NCI-H524 (cell line): ENCODE measurements around the gene SSR1.

Experiments
- DNase-seq, 2 experiments: peaks; one replicate each; lab custom pipeline; 2025; lab: John Stamatoyannopoulos, UW

The SSR1 gene

DNA sequence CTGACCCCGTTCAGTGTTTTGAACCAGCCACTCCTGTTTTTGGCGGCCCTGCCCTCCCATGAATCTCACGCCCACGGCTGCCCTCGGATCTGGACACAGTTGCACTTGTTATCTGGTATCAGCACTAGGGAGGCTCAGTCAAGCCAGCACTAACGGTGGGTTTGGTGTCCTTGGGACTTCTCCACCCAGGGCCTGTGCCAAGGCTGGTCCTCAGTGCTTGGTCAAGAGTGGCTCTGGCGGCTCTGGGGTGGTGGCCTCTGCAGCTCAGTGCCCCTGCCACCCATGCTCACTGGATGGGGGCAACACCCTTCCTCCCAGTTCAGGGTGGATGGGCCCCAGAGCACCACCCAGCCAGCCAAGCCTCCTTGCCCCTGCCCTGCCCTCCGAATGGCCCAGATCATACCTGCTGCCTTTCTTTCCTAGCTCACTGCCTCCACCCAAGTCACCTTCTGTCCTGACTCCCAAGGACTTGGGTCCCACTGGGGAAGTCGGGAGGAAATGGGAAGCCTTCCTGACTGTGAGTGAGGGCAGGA lies 54.7 kb downstream of the SSR1 start:
- no peak for DNase-seq

DNA sequence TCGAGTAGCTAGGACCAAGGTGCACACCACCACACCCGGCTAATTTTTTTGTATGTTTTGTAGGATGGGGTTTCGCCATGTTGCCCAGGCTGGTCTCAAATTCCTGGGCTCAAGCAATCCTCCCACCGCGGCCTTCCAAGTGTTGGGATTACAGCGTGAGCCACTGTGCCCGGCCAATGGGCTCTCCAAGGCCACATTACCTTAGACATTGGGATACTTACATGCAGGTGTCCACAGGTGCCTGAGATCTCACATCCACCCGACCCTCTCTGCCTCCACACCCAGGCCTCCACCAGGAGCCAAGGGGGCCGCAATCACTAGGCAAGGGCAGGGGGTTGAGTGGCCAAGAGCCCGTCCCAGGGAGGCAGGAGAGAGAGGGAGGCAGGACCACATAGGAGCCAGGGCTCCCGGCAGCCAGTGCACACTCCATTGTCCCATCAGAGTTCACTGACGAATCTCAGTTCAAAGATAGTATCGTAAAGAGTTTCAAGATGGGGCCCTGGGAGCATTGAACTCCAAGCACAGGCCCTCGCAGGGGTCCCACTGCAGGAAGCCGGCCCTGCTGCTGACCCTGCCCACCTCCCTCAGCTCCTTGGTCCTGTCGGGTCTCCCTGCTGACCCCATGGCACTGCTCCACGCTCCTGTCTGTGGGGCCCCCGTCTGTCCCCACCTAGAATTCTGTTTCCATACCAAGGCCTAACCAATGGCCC lies 55.3 kb downstream of the SSR1 start:
- no peak for DNase-seq

DNA sequence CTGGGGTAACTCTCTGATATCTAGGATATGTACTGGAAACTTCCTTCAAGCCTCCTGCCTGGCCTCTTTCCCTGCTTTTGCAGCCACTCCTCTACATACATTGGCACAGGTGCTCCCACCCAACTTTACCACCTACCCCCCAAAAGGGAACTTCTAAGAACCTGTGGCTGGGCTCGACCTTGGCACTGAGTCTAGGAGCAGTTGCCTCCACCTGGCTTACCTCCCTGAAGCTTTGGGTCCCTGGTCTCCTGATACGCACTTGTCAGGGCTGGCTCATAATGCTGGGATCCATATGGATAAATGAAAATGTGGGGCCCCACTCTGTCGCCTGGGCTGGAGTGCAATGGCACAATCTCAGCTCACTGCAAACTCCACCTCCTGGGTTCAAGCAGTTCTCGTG lies 56.2 kb downstream of the SSR1 start:
- DNase-seq, result no peak

DNA sequence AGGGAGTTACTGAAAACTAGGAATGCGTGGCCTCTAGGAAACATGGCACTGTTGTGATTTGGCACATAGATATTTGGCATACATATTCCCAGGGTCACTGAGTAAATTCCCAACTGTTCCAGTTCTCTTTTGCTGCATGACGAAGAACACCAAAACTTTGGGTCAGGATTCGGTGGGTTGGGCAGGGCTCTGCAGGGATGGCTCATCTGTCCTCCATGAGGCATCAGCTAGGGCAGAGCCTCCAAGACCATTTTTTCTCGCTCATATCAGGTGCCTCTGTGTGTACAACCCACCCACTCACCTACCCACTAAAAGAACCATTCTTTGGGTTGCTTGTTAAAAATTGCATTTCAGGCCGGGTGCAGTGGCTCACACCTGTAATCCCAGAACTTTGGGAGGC lies 57.1 kb downstream of the SSR1 start:
- no peak for DNase-seq

DNA sequence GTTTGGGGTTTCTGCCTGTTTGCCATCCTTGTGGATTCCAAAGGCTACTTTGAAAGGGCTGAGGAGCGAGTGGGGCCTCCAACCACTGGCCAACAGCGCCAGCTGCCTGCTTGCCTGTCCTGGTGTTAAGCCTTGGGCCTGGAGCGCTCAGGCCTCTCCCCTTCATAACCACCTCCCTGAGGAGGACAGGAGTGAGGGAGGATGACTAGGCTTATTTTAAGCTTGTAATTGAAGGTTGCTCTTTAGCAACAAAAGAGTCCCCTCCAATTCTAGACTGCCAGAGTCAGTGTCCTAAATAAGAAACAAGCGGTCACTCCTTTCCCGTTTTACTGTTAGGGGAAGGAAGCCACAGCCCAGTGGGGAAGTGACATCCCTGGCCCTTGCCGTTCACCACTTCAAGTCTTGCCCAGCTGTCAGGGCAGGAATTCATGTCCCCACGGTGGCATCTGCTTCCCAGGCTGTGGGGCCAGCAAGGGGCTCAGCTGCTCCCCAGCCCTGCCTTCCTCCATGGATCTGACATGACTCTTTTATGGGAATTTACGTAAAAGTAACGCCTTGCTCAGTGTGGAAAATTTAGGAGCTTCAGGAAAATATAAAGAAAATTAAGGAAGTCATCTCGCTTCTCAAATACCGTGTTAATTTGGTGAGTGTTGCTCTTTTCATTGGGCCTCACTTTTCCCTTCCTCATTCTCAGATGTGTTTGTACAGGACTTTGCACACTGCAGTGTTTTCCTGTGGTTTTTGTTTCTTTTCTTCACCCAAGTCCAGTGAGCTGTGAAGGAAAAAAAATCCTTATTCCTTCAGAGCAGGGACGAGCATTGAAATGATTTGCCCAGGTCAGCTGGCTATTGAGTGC lies 57.8 kb downstream of the SSR1 start:
- DNase-seq, result peak in 1 of 2 experiments; percentile 39

DNA sequence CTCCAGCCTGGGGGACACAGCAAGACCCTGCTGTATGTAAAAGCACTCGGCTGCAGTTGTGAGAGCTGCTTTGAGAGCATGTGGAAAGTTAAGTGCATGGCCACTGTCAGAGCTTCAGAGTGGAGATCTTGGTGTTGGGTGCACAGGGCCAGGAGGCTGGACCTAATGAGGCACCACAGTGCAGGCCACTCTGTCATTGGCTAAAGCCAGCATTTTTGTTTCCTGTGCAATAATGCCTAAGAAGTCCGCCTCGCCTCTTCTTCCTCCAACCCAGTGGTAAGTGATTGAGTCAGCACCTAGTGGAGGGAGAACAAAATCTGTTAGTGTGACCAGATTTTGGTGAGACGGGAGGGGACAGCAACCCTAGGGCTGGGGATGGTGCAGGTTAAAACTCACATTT lies 60.6 kb downstream of the SSR1 start:
- no peak for DNase-seq

DNA sequence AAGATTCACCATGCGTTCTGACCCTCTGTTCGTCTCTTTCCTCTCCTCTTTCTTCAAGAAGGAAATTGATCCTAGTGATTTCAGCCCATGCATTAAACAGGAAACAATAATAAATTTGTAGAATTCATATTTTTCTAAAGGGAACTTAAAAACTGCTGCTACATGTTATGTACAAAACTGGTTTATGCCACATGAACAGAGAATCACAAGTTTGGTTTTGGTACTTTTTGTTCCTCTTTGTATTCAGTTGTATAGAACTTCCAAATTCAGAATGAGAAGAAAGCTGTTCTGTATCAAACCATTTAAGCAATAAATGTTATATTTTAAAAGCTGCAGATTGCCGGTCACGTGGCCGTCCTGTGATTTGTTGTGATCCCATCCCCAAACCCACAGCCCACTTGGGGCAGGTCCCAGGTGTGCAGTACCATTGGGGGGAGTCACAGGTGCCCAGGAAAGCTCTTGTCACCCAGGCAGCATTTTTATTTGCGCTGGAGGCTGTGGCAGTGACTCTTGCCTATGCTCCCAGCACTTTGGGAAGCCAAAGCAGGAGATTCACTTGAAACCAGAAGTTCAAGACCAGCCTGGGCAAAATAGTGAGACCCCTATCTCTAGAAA lies 61.2 kb downstream of the SSR1 start:
- no peak for DNase-seq

DNA sequence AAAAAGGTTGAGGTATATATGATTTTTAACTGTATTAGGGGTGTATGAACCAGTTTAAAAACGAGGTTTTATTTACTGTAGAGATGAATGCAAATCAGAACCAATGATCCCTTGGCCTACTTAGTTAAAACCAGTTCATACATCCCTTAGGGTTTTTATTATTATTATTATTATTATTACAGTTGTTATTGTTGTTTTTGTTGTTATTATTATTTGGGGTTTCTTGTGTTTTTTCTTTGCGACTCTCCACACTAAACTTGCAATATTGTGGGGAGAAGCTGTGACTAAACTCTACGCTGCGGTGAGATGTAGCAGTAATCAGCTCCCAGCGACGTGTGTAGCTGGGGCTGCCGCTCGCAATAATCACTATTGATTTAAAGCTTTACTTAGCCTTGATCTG lies 62.2 kb downstream of the SSR1 start:
- DNase-seq, result no peak

DNA sequence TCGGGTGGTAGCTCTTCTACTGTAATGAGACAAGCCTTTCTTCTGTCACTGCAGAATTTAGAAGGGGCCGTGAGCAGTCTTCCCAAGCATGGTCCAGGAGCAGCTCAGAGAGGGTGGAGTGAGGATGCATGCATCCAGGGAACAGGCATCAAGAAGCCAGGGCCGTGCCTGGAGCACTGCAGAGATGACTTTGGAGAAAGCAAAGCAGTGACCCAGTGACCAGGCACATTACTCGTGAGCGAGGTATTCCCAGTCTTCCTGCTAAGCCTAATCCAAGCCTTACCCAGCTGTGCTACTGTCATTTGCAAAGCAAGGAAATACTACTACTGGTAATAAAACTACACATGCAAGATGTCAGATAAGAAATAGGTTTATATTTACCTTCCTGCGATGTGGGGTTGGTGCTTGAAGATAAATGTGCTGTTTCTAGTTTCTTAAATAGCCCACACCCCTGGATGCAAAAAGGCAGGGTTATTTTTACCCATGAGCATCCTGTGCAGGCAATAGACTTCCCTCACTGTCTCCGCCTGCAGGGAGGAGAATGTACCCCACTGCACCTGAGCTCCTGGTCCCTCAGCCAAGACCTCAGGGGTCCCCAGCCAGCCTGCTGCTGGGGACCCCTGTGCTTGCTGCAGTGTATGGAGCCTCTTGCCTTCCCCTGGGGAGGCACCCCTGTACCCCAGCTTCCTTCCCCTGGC lies 62.9 kb downstream of the SSR1 start:
- no peak for DNase-seq

DNA sequence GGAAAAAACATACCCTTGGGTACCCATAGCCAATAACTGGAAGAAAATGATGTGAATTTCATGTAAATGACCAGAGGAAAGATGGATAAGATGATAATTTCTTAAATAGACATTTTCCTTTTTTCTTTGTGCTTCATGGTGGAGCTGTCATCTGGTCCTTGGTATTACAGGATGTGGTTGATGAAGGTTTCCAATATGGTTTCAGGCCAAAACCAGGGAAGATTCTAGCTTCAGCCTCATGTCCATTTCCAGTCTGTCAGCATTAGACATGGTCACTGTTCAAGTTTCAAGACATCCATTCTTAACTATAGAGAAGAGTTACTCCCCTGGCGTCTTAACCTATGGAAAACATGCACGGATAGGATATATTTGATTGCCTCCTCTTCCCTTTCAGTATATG lies 63.6 kb downstream of the SSR1 start:
- no peak for DNase-seq

DNA sequence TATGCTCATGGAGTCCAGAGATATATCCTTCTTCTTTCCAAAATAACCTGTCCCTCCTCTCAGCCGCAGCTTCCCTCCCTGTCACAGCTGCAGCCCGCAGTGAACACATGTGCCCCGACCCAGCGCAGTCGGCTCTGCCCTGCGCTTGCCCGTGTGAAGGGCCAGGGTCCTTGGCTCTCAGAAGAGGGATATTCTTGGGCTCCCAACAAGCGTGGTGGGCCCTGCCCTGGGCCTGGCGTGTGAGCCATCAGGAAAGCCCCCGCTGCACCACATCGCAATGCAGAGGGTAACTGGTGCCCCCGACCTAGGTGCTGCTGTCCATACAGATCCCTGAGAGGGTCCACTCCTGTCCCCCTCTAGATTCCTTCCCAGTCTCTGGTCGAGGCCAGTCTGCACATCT lies 65.2 kb downstream of the SSR1 start:
- DNase-seq, result no peak

DNA sequence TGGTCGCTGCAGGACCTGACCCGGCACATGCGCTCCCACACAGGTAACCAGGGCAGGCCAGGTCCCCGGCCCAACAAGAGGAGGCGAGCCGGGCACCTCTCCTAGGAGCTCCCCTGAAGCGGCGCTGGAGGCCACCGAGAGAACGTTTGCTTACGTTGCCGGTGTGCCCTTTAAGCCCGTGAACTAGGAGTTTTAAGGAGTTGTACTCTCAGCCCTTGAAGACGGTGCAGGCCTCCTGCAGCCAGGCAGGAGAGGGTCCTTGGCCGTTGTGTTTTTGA lies 65.9 kb downstream of the SSR1 start:
- no peak for DNase-seq

DNA sequence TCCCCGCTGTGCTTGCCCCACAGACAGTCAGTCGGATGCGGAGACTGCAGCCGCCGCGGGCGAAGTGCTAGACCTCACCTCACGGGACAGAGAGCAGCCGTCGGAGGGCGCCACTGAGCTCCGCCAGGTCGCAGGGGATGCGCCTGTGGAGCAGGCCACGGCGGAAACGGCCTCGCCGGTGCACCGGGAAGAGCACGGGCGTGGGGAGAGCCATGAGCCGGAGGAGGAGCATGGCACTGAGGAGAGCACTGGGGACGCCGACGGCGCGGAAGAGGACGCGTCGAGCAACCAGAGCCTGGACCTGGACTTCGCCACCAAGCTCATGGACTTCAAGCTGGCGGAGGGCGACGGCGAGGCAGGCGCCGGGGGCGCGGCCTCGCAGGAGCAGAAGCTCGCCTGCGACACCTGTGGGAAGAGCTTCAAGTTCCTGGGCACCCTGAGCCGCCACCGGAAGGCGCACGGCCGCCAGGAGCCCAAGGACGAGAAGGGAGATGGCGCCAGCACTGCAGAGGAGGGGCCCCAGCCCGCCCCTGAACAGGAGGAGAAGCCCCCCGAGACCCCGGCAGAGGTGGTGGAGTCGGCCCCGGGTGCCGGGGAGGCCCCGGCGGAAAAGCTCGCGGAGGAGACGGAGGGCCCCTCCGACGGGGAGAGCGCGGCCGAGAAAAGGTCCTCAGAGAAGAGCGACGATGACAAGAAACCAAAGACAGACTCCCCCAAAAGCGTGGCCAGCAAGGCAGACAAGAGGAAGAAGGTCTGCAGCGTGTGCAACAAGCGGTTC lies 66.4 kb downstream of the SSR1 start:
- DNase-seq, result no peak

DNA sequence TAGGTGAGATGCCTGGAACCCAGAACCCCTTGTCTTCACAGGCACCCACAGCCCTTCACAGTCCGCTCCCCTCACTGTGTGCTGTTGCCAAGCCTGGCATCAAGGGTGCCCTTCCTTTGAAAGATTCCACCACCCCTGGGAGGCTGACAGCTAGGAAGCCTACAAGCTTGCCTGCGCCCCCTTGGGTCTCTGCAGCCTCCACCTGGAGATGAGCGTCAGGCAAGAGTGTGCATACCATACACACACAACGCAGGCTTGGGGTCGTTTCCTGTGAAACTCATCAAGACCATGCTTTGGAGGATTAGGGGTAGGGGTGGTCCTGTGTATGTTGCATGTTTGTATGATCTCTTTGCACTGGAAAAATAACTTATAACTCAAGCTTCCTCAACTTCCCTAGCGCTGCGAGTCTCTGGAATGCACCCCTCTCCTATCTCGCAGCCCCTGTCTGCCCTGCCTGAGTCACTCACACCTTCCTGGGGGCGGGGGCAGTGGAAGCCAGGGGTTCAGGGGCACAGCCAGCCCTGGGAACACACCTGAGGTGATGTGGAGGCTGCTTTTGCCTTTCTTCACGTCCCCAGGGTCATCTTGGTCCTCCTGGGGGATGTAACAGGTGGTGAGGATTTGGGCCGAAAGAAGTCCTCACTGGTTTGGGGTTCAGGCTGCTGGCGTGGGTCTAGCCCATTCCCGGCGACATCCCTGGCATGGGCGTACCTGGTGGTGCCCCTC lies 67.2 kb downstream of the SSR1 start:
- DNase-seq, result no peak

DNA sequence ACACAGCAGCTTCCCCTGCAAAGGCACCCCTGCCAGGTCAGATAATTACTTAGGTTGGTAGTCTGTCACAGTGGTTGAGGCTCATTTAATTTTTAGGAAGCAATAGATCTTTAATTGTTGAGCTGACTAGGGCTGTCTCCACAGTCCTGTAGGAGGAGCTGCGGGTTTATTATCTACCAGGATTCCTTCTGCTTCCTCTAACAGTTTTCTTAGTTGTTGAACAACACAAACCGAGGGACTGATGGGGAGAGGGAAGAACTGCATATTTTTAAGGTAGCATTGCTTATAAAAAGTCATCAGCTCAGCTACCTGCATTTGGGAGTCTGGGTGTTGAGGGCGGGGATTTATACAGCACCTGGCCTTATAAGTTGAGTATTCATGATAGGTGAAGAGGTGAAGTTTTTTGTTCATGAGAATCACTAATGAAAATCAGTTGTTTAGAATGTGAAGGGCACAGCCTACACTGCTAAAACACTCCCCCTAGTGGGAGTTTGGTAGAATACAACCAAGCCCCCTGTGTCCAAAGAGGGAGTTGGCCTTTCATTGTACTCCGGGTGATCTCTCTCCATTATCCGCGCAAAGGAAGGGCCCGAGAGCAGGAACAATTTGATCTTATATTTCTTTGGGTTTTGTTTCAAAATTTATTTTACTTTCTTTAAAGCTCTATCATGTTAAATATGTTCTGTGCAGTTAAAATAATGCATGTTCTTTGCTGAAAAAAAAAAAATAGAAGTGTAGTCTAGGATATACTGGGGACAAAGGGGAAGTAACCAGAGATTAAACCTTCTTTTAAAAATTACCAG lies 69.6 kb downstream of the SSR1 start:
- peak; percentile 6 to 64 for DNase-seq

DNA sequence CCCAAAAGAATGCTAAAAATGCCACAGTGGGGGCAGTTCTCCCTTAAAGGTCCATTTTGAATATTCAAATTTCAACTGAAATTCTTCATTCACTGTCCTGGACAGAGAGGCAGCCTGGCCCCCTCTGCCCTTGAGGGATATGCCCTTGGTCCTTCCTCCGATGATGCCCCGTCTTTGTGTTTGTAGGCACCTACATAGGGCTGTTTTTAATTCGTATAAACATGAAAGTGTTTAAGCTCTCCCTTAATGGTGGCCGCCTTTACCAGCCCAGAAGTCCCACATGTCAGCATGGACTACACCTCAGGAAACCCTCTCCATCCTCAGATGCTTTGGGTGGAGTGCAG lies 70.2 kb downstream of the SSR1 start:
- DNase-seq, result no peak

DNA sequence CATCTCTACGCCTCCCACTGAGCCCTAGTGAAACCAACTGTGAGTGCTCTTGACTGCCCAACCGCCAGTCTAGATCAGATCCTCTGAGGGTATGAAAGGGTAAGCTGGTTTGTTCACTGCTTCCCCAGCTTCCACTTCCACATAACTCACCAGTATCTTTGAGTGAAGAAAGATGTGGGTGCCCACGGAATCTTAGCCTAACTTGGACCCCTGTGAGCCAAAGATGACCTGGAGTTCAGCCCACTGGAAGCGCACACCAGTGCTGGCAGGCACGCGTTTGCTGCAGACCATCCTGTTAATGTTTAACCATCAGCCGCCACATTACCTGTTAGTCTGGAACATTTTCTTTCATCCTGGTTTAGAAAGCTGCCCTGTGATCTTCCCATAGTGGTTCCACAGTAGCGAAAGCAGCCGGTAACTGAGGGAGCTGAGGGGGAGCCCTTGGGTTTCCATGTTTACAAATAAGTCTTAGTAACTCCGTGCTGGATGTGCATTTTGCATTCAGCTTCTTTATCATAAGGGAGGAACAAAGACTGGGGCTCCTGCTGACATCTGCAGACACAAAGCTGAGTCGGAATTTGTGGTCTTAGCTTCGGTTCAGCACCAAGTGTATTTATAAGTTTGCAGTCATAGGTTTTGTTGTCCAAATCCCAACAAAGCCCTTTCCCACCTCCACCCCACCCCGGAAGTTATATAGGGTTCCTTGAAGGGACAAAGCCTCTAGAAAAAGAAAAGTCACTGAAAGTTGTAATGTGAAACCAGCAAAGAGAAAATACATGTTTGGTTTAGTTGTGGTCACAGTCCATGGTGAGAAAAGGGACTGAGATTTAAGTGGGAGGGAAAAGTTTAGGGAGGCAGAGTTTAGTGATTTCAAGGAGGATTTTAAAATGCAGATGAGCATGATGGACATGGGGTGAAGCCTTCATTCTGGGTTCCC lies 71.0 kb downstream of the SSR1 start:
- no peak for DNase-seq

DNA sequence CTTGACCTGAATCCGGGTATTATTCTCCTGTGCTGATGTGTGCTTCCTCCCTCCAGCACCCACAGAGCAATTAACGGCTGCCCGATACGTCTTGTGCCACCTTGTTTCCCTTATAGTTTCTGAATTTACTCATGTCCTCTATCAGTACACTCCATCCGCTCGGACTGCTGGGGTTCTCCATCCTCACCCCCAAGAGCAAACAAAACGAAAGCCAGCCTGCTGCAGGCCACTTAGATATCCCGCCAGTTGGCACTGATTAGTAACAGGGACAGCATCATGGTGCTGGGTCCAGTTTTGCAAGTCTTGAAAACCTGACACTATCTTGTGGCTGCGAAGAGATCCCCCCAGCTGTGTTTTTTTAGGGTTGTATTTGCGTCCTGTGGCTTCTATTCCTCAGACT lies 71.8 kb downstream of the SSR1 start:
- DNase-seq, result no peak

DNA sequence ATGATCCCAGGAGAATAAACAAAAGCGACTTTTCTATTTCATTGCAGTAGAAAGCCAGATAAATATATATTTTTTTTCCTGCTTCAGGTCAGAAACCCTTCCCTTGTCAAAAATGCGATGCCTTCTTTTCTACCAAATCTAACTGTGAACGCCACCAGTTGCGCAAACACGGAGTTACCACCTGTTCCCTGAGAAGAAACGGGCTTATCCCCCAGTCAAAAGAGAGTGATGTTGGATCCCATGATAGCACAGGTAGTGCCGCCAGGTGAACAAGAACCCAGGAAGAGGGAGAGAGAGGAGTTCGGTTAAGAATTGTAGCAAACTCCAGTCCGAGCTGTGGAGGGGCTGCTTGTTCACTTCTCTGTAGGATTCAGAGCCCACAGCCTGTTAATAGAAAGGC lies 72.6 kb downstream of the SSR1 start:
- no peak for DNase-seq
